Measurements from ENCODE around the gene AASDHPPT. TPM values are rescaled to one million over a fixed set of nuclear protein-coding genes. Genes with fewer than 3 reads are reported as not detected.

AASDHPPT gene
- total RNA-seq, 1 experiment from 2014 or later: 59.5 TPM

DNA sequence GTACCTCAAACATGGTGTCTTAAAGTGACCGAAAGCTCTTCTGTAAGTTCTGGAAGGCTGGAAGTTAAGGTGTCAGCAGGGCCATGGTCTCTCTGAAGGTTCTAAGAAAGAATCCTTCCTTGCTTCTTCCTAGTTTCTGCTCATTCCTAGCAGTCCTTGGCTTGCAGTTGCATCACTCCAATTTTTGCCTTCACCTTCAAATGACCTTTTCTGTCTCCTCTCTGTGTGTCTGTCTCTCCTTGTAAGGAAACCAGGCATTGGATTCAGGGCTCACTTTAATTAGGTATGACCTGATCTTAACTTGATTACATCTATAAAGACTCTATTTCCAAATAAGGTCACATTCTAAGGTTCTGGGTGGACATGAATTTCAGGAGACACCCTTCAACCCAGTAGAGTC, 8.7 kb downstream of the AASDHPPT start:
- ATAC-seq: no peak
- POLR2A ChIA-PET: no interaction called here
- peaks cover 97% of the 10 kb centered on the region for H3K79me2 ChIP-seq (ENCODE audit: insufficient read depth, low read length)
- DNase-seq (ENCODE audit: low read depth, low spot score): no peak
- no peaks in the 10 kb centered on the region for H3K9me2 ChIP-seq (ENCODE audit: insufficient read depth)
- H3K9ac ChIP-seq (ENCODE audit: low read length): no peak overlapping the region
- H3K4me1 ChIP-seq (ENCODE audit: control insufficient read depth in 1 of 2, insufficient read depth in 2 of 2, low read length in 2 of 2): no peaks in the 10 kb centered on the region
- CTCF ChIA-PET: interaction anchor here (1.0 kb wide), 1 partner anchor 47 kb away, joined by 4 read pairs; no protein-coding TSS in a partner anchor
- no peak overlapping the region for H2AFZ ChIP-seq (ENCODE audit: low read depth, low read length, poor library complexity, severe bottlenecking)
- H3K27ac ChIP-seq (ENCODE audit: low read depth, low read length): no peak overlapping the region
- H3K27me3 ChIP-seq (ENCODE audit: insufficient read depth, low read length): no peaks in the 10 kb centered on the region
- peaks cover 34% of the 10 kb centered on the region for H4K20me1 ChIP-seq (ENCODE audit: insufficient read depth)
- peaks cover 11% of the 10 kb centered on the region in 2 experiments for H3K36me3 ChIP-seq (ENCODE audit: control insufficient read depth in 1 of 2, insufficient read depth in 2 of 2, low read length in 2 of 2)
- no peak for TF ChIP-seq JUND (IDR thresholded peaks at IDR 0.05)
- TF ChIP-seq SIN3A (IDR thresholded peaks at IDR 0.05; ENCODE audit: low read depth): no peak
- no peak for TF ChIP-seq CBX3 (IDR thresholded peaks at IDR 0.05; ENCODE audit: low read depth)
- TF ChIP-seq YY1 (IDR thresholded peaks at IDR 0.05; ENCODE audit: extremely low read depth, insufficient replicate concordance, low read depth, low read length): no peak
- no peak for TF ChIP-seq POLR2A (IDR thresholded peaks at IDR 0.05; ENCODE audit: borderline replicate concordance, extremely low read depth, insufficient read depth, insufficient read length)
- TF ChIP-seq RAD21 (IDR thresholded peaks at IDR 0.05; ENCODE audit: low read depth): no peak
- no peak for TF ChIP-seq CEBPB (IDR thresholded peaks at IDR 0.05; ENCODE audit: low read depth)
- TF ChIP-seq SP1 (IDR thresholded peaks at IDR 0.05; ENCODE audit: low read depth): no peak
- TF ChIP-seq, protein P1, sequence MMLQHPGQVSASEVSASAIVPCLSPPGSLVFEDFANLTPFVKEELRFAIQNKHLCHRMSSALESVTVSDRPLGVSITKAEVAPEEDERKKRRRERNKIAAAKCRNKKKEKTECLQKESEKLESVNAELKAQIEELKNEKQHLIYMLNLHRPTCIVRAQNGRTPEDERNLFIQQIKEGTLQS (IDR thresholded peaks at IDR 0.05): no peak
- TF ChIP-seq, protein P2, sequence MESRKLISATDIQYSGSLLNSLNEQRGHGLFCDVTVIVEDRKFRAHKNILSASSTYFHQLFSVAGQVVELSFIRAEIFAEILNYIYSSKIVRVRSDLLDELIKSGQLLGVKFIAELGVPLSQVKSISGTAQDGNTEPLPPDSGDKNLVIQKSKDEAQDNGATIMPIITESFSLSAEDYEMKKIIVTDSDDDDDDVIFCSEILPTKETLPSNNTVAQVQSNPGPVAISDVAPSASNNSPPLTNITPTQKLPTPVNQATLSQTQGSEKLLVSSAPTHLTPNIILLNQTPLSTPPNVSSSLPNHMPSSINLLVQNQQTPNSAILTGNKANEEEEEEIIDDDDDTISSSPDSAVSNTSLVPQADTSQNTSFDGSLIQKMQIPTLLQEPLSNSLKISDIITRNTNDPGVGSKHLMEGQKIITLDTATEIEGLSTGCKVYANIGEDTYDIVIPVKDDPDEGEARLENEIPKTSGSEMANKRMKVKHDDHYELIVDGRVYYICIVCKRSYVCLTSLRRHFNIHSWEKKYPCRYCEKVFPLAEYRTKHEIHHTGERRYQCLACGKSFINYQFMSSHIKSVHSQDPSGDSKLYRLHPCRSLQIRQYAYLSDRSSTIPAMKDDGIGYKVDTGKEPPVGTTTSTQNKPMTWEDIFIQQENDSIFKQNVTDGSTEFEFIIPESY (IDR thresholded peaks at IDR 0.05; ENCODE audit: extremely low read depth, insufficient replicate concordance, low read length): no peak
- TF ChIP-seq SRF (IDR thresholded peaks at IDR 0.05; ENCODE audit: low read depth): no peak
- no peak for TF ChIP-seq ELF1 (IDR thresholded peaks at IDR 0.05; ENCODE audit: borderline replicate concordance, low read depth)
- no peak for TF ChIP-seq FOSL1 (IDR thresholded peaks at IDR 0.05; ENCODE audit: low read depth)
- TF ChIP-seq ZNF274 (IDR thresholded peaks at IDR 0.05; ENCODE audit: low read depth, low read length): no peak
- TF ChIP-seq, protein P3, sequence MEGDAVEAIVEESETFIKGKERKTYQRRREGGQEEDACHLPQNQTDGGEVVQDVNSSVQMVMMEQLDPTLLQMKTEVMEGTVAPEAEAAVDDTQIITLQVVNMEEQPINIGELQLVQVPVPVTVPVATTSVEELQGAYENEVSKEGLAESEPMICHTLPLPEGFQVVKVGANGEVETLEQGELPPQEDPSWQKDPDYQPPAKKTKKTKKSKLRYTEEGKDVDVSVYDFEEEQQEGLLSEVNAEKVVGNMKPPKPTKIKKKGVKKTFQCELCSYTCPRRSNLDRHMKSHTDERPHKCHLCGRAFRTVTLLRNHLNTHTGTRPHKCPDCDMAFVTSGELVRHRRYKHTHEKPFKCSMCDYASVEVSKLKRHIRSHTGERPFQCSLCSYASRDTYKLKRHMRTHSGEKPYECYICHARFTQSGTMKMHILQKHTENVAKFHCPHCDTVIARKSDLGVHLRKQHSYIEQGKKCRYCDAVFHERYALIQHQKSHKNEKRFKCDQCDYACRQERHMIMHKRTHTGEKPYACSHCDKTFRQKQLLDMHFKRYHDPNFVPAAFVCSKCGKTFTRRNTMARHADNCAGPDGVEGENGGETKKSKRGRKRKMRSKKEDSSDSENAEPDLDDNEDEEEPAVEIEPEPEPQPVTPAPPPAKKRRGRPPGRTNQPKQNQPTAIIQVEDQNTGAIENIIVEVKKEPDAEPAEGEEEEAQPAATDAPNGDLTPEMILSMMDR (IDR thresholded peaks at IDR 0.05 in 2 of 3, conservative IDR thresholded peaks at IDR 0.05 in 1 of 3; ENCODE audit: borderline replicate concordance in 1 of 3, insufficient read depth in 1 of 3, low read depth in 2 of 3, low read length in 2 of 3): no peak
- H3K4me3 ChIP-seq (replicated peaks in 1 of 2; ENCODE audit: low read depth in 1 of 2, low read length in 2 of 2): no peak overlapping the region
- intact Hi-C loops (cut with micrococcal nuclease): no loop called here
- RAD21 ChIA-PET (ENCODE audit: low non-redundant PET in 1 of 2, low total read pairs in 2 of 2, uncharacterized antibody in 2 of 2, unreplicated experiment in 2 of 2): no interaction called here
- no peaks in the 10 kb centered on the region for H3K9me3 ChIP-seq (ENCODE audit: control insufficient read depth in 1 of 2, insufficient read depth in 1 of 2, low read depth in 1 of 2, low read length in 2 of 2)
- BruUV-seq (replicated peaks): no TSS peak
- H3K4me2 ChIP-seq (ENCODE audit: low read length): no peak overlapping the region
